ENCODE data around the gene PCBP4.

PCBP4 gene

DNA sequence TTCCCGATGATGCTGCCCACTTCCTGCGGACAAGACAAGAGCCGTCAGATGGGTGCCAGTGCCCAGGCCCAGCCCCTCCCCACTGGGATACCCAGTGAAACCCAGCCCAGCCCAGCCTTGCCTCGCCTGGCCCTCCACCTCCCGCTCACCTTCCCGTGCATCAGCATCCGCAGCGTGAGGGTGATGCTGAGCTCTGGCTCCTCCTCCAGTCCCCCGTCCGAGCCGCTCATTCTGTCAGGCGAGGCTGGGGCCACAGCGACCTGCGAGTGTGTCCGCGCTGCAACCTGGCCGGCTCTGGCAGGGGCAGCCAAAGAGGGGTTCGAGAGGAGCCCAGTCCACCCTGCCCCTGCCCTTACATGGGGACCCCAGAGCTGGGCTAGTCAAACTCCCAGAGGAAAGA lies 6.2 kb downstream of the PCBP4 start:
- H3K4me3 ChIP-seq (replicated peaks in 1 of 2; ENCODE audit: low read depth in 2 of 2, low read length in 2 of 2) = no peak overlapping the region
- DNase-seq (ENCODE audit: low read depth in 2 of 2) = no peak
- no peak for TF ChIP-seq CTCF (IDR thresholded peaks at IDR 0.05; ENCODE audit: low read depth, low read length)

DNA sequence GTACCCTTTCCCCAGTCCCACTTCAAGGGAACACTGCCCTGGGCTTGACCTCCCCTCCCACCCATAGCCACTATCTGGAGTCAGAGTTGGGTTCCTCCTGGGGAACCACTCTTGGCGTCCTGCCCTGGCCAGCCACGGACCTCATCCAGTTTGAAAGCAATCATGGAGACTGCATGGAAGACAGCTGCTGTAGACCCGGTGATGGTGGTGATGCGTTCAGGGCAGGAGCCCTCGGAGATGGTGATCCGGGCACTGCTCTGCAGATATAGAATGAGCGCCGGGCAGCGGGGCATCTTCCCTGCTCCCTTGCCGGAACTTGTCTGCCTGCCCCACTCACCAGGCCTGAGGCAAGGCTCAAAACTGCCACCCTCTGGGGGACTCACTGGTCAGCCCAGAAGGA lies 6.9 kb downstream of the PCBP4 start:
- DNase-seq (ENCODE audit: low read depth in 2 of 2) = no peak
- no peak for TF ChIP-seq CTCF (IDR thresholded peaks at IDR 0.05; ENCODE audit: low read depth, low read length)
- H3K4me3 ChIP-seq (replicated peaks in 1 of 2; ENCODE audit: low read depth in 2 of 2, low read length in 2 of 2) = no peak overlapping the region

- TF ChIP-seq CTCF (IDR thresholded peaks at IDR 0.05; ENCODE audit: low read depth, low read length) = no peak
- H3K4me3 ChIP-seq (replicated peaks in 1 of 2; ENCODE audit: low read depth in 2 of 2, low read length in 2 of 2) = no peak overlapping the region
- no peak for DNase-seq (ENCODE audit: low read depth in 2 of 2)
These were observed 7.6 kb downstream of the PCBP4 start for GRCh38 chr3:51959651-51960050.

DNA sequence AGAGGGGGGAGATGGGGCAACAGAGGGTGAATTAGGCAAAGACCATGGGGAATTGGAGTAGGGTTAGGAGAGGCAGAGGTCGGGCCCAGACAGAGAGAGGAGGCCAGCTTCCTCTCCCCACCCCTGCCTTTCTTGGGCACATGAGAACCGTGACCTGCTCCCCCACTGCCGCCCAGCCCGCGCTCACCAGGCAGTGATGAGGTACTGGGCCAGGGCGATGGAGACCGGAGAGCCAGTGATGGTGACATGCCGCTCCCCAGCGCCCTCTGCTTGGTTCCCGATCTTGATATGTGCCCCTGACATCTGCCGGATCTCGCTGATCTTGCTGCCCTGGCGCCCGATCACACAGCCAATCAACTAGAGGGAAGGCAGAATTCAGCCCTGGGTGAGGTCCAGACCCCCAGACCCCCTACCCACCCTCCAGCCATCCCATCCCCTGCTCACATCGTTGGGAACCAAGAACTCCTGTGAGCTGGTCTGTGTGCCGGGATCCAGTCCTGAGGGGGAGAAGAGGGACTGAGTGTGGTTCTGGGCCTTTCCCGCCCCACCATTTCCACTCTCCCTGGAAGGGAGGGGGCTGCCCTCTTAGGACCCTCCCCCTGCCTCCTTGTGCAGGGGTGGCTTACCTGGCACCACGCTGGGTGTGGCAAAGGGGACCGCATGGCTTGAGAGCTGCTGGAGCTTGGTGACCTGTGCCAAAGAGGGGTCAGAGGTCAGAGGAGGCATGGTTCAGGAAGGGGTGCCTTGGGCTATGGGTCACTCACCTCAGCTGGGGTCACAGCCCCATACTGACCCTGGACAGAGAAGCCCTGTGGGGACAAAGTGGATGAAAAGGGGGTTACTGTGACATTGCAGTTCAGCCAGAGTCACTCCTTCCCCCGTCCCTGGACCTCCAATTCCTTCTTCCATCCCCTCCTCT lies 8.4 kb downstream of the PCBP4 start:
- no peak for TF ChIP-seq CTCF (IDR thresholded peaks at IDR 0.05; ENCODE audit: low read depth, low read length)
- H3K4me3 ChIP-seq (replicated peaks in 1 of 2; ENCODE audit: low read depth in 2 of 2, low read length in 2 of 2) = no peak overlapping the region
- no peak for DNase-seq (ENCODE audit: low read depth in 2 of 2)

DNA sequence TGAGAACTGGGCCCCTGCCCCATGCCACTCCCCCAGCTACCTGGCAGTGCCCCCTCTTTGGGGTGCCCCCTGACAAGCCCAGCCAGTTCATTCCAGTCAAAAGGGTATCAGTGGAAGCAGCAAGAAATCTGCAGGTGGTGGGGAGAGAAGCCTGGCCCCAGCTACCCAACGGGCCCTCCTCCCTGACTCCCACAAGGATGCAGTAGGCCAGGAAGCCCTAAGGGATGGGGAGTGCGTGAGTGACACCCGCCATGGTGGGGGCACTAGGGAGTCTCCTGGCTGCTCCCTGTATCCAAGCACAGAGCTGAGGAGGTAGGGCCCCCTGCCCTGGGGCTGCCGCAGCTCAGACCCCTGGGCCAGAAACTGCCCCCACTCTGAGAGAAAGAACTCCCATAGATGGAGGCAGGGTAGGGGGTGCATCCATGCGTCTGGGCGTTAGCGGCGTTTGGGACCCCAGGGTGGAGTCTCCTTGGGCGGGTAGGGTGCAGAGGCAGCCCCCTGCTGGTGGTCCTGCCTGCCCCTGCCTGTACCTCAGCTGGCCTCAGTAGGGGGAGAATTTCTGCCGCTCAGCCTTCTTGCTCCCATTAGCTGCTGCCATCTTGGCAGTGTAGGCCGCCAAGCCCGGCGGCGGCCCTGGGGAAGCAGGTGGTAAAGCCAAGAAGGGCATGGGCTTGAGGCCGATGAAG lies 9.6 kb downstream of the PCBP4 start:
- TF ChIP-seq CTCF (IDR thresholded peaks at IDR 0.05; ENCODE audit: low read depth, low read length) = no peak
- no peak overlapping the region for H3K4me3 ChIP-seq (replicated peaks in 1 of 2; ENCODE audit: low read depth in 2 of 2, low read length in 2 of 2)
- no peak for DNase-seq (ENCODE audit: low read depth in 2 of 2)

DNA sequence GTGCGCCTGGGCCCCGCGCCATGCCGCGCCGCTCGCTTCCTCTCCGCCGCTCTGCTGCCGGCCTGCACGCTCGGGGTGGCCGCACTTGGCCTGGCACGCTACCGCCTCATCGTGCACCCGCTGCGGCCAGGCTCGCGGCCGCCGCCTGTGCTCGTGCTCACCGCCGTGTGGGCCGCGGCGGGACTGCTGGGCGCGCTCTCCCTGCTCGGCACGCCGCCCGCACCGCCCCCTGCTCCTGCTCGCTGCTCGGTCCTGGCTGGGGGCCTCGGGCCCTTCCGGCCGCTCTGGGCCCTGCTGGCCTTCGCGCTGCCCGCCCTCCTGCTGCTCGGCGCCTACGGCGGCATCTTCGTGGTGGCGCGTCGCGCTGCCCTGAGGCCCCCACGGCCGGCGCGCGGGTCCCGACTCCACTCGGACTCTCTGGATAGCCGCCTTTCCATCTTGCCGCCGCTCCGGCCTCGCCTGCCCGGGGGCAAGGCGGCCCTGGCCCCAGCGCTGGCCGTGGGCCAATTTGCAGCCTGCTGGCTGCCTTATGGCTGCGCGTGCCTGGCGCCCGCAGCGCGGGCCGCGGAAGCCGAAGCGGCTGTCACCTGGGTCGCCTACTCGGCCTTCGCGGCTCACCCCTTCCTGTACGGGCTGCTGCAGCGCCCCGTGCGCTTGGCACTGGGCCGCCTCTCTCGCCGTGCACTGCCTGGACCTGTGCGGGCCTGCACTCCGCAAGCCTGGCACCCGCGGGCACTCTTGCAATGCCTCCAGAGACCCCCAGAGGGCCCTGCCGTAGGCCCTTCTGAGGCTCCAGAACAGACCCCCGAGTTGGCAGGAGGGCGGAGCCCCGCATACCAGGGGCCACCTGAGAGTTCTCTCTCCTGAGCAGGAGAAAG lies 11.1 kb downstream of the PCBP4 start:
- peak; percentile 28 to 69 for DNase-seq (ENCODE audit: low read depth in 2 of 2)
- no peak overlapping the region for H3K4me3 ChIP-seq (replicated peaks in 1 of 2; ENCODE audit: low read depth in 2 of 2, low read length in 2 of 2)

More for the DNA sequence above, 11.1 kb downstream of the PCBP4 start:
- peak; percentile 32 for TF ChIP-seq CTCF (IDR thresholded peaks at IDR 0.05; ENCODE audit: low read depth, low read length)
